Measurements from ENCODE around the gene PRSS53. TPM values are rescaled to one million over a fixed set of nuclear protein-coding genes. Genes with fewer than 3 reads are reported as not detected.

Gene PRSS53
- total RNA-seq, 1 experiment from 2014 or later = 7.0 TPM

GRCh38 chr16:31072540-31073141 lies 16.1 kb downstream of the PRSS53 start:
- peaks cover 26% of the 10 kb centered on the region for H3K4me1 Mint-ChIP-seq (ENCODE audit: low read depth, unreplicated experiment)
- intact Hi-C loops (cut with micrococcal nuclease; ENCODE audit: unreplicated experiment) = loop anchor here (5.0 kb wide), 1 partner anchor 70 kb away; no protein-coding TSS in a partner anchor

GRCh38 chr16:31071861-31072260 lies 16.9 kb downstream of the PRSS53 start:
- peak overlapping the region; percentile 89 for H3K27ac Mint-ChIP-seq (ENCODE audit: unreplicated experiment)
- intact Hi-C loops (cut with micrococcal nuclease; ENCODE audit: unreplicated experiment) = loop anchor here (5.0 kb wide), 1 partner anchor 70 kb away; no protein-coding TSS in a partner anchor
- peaks cover 34% of the 10 kb centered on the region for H3K36me3 Mint-ChIP-seq (ENCODE audit: insufficient read depth, unreplicated experiment)

More at GRCh38 chr16:31072540-31073141, 16.1 kb downstream of the PRSS53 start:
- TF ChIP-seq CTCF (IDR thresholded peaks at IDR 0.05; ENCODE audit: unreplicated experiment) = no peak
- Mint-ChIP-seq H3K36me3 (ENCODE audit: insufficient read depth, unreplicated experiment) (peaks cover 35% of the 10 kb centered on the region), H3K27ac (ENCODE audit: unreplicated experiment) (peak overlapping the region; percentile 89), H3K4me3 (ENCODE audit: low read depth, unreplicated experiment) (peak overlapping the region; percentile 88), H3K9me3 (ENCODE audit: low read depth, unreplicated experiment) (no peaks in the 10 kb centered on the region), H3K27me3 (ENCODE audit: unreplicated experiment) (no peaks in the 10 kb centered on the region)
- CTCF ChIA-PET = interaction anchor here (2.4 kb wide), 1 partner anchor 87 kb away, joined by 17 read pairs; the partner anchor contains the start of gene HSD3B7
- BruUV-seq (replicated peaks) = TSS peak; percentile 44
- peak; percentile 41 for DNase-seq

GRCh38 chr16:31067342-31067741 lies 21.4 kb downstream of the PRSS53 start:
- peaks cover 25% of the 10 kb centered on the region for H3K36me3 Mint-ChIP-seq (ENCODE audit: insufficient read depth, unreplicated experiment)
- BruUV-seq (replicated peaks) = no TSS peak
- peaks cover 18% of the 10 kb centered on the region for H3K4me1 Mint-ChIP-seq (ENCODE audit: low read depth, unreplicated experiment)
- no peak for TF ChIP-seq CTCF (IDR thresholded peaks at IDR 0.05; ENCODE audit: unreplicated experiment)
- DNase-seq = no peak
- no peak overlapping the region for H3K27ac Mint-ChIP-seq (ENCODE audit: unreplicated experiment)
- no peak overlapping the region for H3K4me3 Mint-ChIP-seq (ENCODE audit: low read depth, unreplicated experiment)
- H3K9me3 Mint-ChIP-seq (ENCODE audit: low read depth, unreplicated experiment) = no peaks in the 10 kb centered on the region
- CTCF ChIA-PET = interaction anchor here (0.6 kb wide), 1 partner anchor 73 kb away, joined by 4 read pairs; no protein-coding TSS in a partner anchor
- no peaks in the 10 kb centered on the region for H3K27me3 Mint-ChIP-seq (ENCODE audit: unreplicated experiment)
- intact Hi-C loops (cut with micrococcal nuclease; ENCODE audit: unreplicated experiment) = no loop called here

More at GRCh38 chr16:31071861-31072260, 16.9 kb downstream of the PRSS53 start:
- Mint-ChIP-seq H3K27me3 (ENCODE audit: unreplicated experiment) (no peaks in the 10 kb centered on the region), H3K9me3 (ENCODE audit: low read depth, unreplicated experiment) (no peaks in the 10 kb centered on the region), H3K4me3 (ENCODE audit: low read depth, unreplicated experiment) (peak overlapping the region; percentile 88), H3K4me1 (ENCODE audit: low read depth, unreplicated experiment) (peaks cover 26% of the 10 kb centered on the region)
- no peak for DNase-seq
- CTCF ChIA-PET = interaction anchor here (0.6 kb wide), 1 partner anchor 132 kb away, joined by 3 read pairs; no protein-coding TSS in a partner anchor
- no TSS peak for BruUV-seq (replicated peaks)
- no peak for TF ChIP-seq CTCF (IDR thresholded peaks at IDR 0.05; ENCODE audit: unreplicated experiment)

GRCh38 chr16:31064882-31065461 lies 23.8 kb downstream of the PRSS53 start:
- no peak for TF ChIP-seq CTCF (IDR thresholded peaks at IDR 0.05; ENCODE audit: unreplicated experiment)

More at GRCh38 chr16:31064882-31065461, 23.8 kb downstream of the PRSS53 start:
- H3K4me3 Mint-ChIP-seq (ENCODE audit: low read depth, unreplicated experiment) = no peak overlapping the region
- no peaks in the 10 kb centered on the region for H3K27me3 Mint-ChIP-seq (ENCODE audit: unreplicated experiment)
- no TSS peak for BruUV-seq (replicated peaks)
- no peak overlapping the region for H3K27ac Mint-ChIP-seq (ENCODE audit: unreplicated experiment)
- H3K36me3 Mint-ChIP-seq (ENCODE audit: insufficient read depth, unreplicated experiment) = peaks cover 44% of the 10 kb centered on the region
- peaks cover 7% of the 10 kb centered on the region for H3K4me1 Mint-ChIP-seq (ENCODE audit: low read depth, unreplicated experiment)
- intact Hi-C loops (cut with micrococcal nuclease; ENCODE audit: unreplicated experiment) = no loop called here
- DNase-seq = no peak
- H3K9me3 Mint-ChIP-seq (ENCODE audit: low read depth, unreplicated experiment) = no peaks in the 10 kb centered on the region
- CTCF ChIA-PET = no interaction called here

All from Calu3 (cell line).